Caco-2 (cell line): Measurements from ENCODE around the gene PTS. TPM values are rescaled to one million over a fixed set of nuclear protein-coding genes. Genes with fewer than 3 reads are reported as not detected.

Source experiments
- BruUV-seq: library from RNA; stranded (reverse); fragments of 400-500 nt; replicated peaks from 2 replicates; lab custom pipeline; 2021; lab: Mats Ljungman, UMichigan
- CTCF ChIA-PET: fragments of 300-600 bp; sonication (Branson Sonifier 250); formaldehyde crosslinking; loops from one replicate; lab custom pipeline; 2022; ENCODE audit warnings: antibody characterized with exemption; lab: Charles Lee
- POLR2A ChIA-PET: fragments of 300-600 bp; sonication (Branson Sonifier 250); formaldehyde crosslinking; loops from one replicate; lab custom pipeline; 2022; ENCODE audit warnings: antibody characterized with exemption; lab: Charles Lee
- DNase-seq, 2 experiments: peaks; one replicate each; pipeline versions ENCODE4 v3.0.0 to v3.0.0-alpha.2; 2020 to 2022
- H3K27me3 ChIP-seq: replicated peaks from 2 replicates; pipeline ENCODE4 v1.6.0; 2011; ENCODE audit warnings: low read length; ENCODE audit not compliant: control insufficient read depth, insufficient read depth
- H3K36me3 ChIP-seq: 2 replicates; pipeline ENCODE4 v1.5.1; 2011; ENCODE audit warnings: low read length; ENCODE audit not compliant: control insufficient read depth, insufficient read depth
- H3K4me1 ChIP-seq: fragments of 250-450 bp; sonication (Bioruptor Pico); 2 replicates; pipeline ENCODE4 v1.5.1; 2020; ENCODE audit warnings: mild to moderate bottlenecking
- H3K4me3 ChIP-seq: 2 replicates; pipeline ENCODE4 v1.5.1; 2011; ENCODE audit warnings: low read depth, mild to moderate bottlenecking, control low read depth, low read length
- H3K9me3 ChIP-seq: fragments of 250-450 bp; sonication (Bioruptor Pico); 2 replicates; pipeline ENCODE4 v1.5.1; 2020; ENCODE audit warnings: mild to moderate bottlenecking, moderate library complexity
- H3K27ac Mint-ChIP-seq: one replicate; pipeline ENCODE4 v1.8.0; 2022; ENCODE audit warnings: mixed read lengths; ENCODE audit not compliant: unreplicated experiment
- H3K27me3 Mint-ChIP-seq: one replicate; pipeline ENCODE4 v1.8.0; 2022; ENCODE audit warnings: mixed read lengths; ENCODE audit not compliant: insufficient read depth, unreplicated experiment
- H3K36me3 Mint-ChIP-seq: one replicate; pipeline ENCODE4 v1.8.0; 2022; ENCODE audit warnings: mild to moderate bottlenecking, mixed read lengths; ENCODE audit not compliant: insufficient read depth, unreplicated experiment
- H3K4me1 Mint-ChIP-seq: one replicate; pipeline ENCODE4 v1.8.0; 2022; ENCODE audit warnings: low read depth, mixed read lengths; ENCODE audit not compliant: unreplicated experiment
- H3K4me3 Mint-ChIP-seq: one replicate; pipeline ENCODE4 v1.8.0; 2022; ENCODE audit warnings: mild to moderate bottlenecking, moderate library complexity, mixed read lengths; ENCODE audit not compliant: unreplicated experiment
- H3K9me3 Mint-ChIP-seq: one replicate; pipeline ENCODE4 v1.8.0; 2022; ENCODE audit warnings: mixed read lengths; ENCODE audit not compliant: unreplicated experiment
- CTCF ChIP-seq, 2 experiments: fragments of 200-600 bp in 1 of 2; IDR thresholded peaks; 1 replicate in 1 of 2; 2 replicates in 1 of 2; pipeline versions ENCODE4 v1.5.1 to v1.8.0; 2011 to 2022; ENCODE audit warnings: antibody characterized with exemption in 1 of 2, control low read depth in 1 of 2, inconsistent platforms in 1 of 2, low read depth in 1 of 2, low read length in 1 of 2, mild to moderate bottlenecking in 1 of 2, moderate library complexity in 1 of 2; ENCODE audit not compliant: insufficient read depth in 1 of 2, severe bottlenecking in 1 of 2, unreplicated experiment in 1 of 2
- intact Hi-C: fragments of 100-400 bp; cut with micrococcal nuclease; formaldehyde crosslinking; loops from one replicate; pipeline ENCODE4 v1.10.0; 2022; ENCODE audit not compliant: unreplicated experiment
- total RNA-seq: library from RNA; stranded (reverse); gene quantifications from 2 replicates; pipeline ENCODE4 v1.2.3, GENCODE V29; 2022

The PTS gene
- total RNA-seq, 1 experiment from 2014 or later = 78.0 TPM

DNA sequence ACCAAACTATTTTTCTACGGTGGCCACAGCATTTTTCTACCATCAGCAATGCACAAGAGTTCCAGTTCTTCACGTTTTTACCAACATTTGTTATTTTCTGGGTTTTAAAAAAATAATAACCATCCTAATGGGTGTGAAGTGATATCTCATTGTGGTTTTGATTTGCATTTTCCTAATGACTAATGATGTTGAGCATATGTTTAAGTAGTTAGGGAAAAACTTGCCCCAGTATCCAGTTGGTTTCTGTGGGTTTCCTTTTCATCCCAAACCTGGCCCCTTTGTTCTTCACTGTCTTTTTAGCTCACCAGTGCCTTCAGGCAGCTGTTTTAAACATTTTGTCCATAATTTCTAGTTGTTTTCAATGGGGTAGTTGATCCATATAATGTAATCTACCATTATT lies 14.7 kb upstream of the PTS start:
- TF ChIP-seq CTCF (IDR thresholded peaks at IDR 0.05; ENCODE audit: insufficient read depth in 1 of 2, low read depth in 1 of 2, low read length in 1 of 2, severe bottlenecking in 1 of 2, unreplicated experiment in 1 of 2) = no peak
- intact Hi-C loops = loop anchor here (10.0 kb wide), 1 partner anchor 243 kb away; no protein-coding TSS in a partner anchor
- POLR2A ChIA-PET = no interaction called here

GRCh38 chr11:112212290-112212689 lies 13.9 kb upstream of the PTS start:
- no peak overlapping the region for H3K4me3 Mint-ChIP-seq
- no peak for TF ChIP-seq CTCF (IDR thresholded peaks at IDR 0.05; ENCODE audit: insufficient read depth in 1 of 2, low read depth in 1 of 2, low read length in 1 of 2, severe bottlenecking in 1 of 2, unreplicated experiment in 1 of 2)
- no peaks in the 10 kb centered on the region for H3K9me3 Mint-ChIP-seq

More for the DNA sequence above, 14.7 kb upstream of the PTS start:
- Mint-ChIP-seq H3K36me3 (no peaks in the 10 kb centered on the region), H3K9me3 (no peaks in the 10 kb centered on the region), H3K4me3 (no peak overlapping the region), H3K27me3 (peaks cover 6% of the 10 kb centered on the region), H3K4me1 (peaks cover 13% of the 10 kb centered on the region), H3K27ac (no peak overlapping the region)
- Histone ChIP-seq H3K4me3 (no peak overlapping the region), H3K27me3 (no peaks in the 10 kb centered on the region), H3K4me1 (peaks cover 13% of the 10 kb centered on the region), H3K36me3 (no peaks in the 10 kb centered on the region), H3K9me3 (0 out of 2 replicates have a peak, but pooled peaks cover 5% of the 10 kb centered on the region)
- BruUV-seq = no TSS peak
- CTCF ChIA-PET = no interaction called here
- no peak for DNase-seq

GRCh38 chr11:112212710-112213109 lies 13.5 kb upstream of the PTS start:
- ChIA-PET POLR2A (no interaction called here), CTCF (no interaction called here)
- TF ChIP-seq CTCF (IDR thresholded peaks at IDR 0.05; ENCODE audit: insufficient read depth in 1 of 2, low read depth in 1 of 2, low read length in 1 of 2, severe bottlenecking in 1 of 2, unreplicated experiment in 1 of 2) = no peak
- H3K9me3 Mint-ChIP-seq = no peaks in the 10 kb centered on the region
- H3K4me1 Mint-ChIP-seq = peaks cover 14% of the 10 kb centered on the region
- intact Hi-C loops = loop anchor here (10.0 kb wide), 1 partner anchor 242 kb away; no protein-coding TSS in a partner anchor
- H3K9me3 ChIP-seq = no peaks in the 10 kb centered on the region
- no peak for DNase-seq
- H3K4me3 ChIP-seq = no peak overlapping the region
- no peaks in the 10 kb centered on the region for H3K36me3 ChIP-seq
- peaks cover 4% of the 10 kb centered on the region for H3K27me3 Mint-ChIP-seq
- H3K4me3 Mint-ChIP-seq = no peak overlapping the region
- H3K4me1 ChIP-seq = peaks cover 13% of the 10 kb centered on the region
- no peaks in the 10 kb centered on the region for H3K36me3 Mint-ChIP-seq
- BruUV-seq = no TSS peak
- H3K27ac Mint-ChIP-seq = no peak overlapping the region
- H3K27me3 ChIP-seq = no peaks in the 10 kb centered on the region

More at GRCh38 chr11:112212290-112212689, 13.9 kb upstream of the PTS start:
- no peak overlapping the region for H3K4me3 ChIP-seq
- ChIA-PET CTCF (no interaction called here), POLR2A (no interaction called here)
- H3K9me3 ChIP-seq = no peaks in the 10 kb centered on the region
- H3K36me3 ChIP-seq = no peaks in the 10 kb centered on the region
- Mint-ChIP-seq H3K36me3 (no peaks in the 10 kb centered on the region), H3K27ac (no peak overlapping the region), H3K4me1 (peaks cover 14% of the 10 kb centered on the region), H3K27me3 (peaks cover 6% of the 10 kb centered on the region)
- intact Hi-C loops = loop anchor here (10.0 kb wide), 1 partner anchor 243 kb away; no protein-coding TSS in a partner anchor
- H3K27me3 ChIP-seq = no peaks in the 10 kb centered on the region
- peaks cover 13% of the 10 kb centered on the region for H3K4me1 ChIP-seq
- DNase-seq = no peak
- BruUV-seq = no TSS peak
